Lung microvascular endothelial cell (primary cell): ENCODE results near the gene HEG1. TPM values are rescaled to one million over a fixed set of nuclear protein-coding genes. Genes with fewer than 3 reads are reported as not detected.

Source experiments
- DNase-seq, 2 donors: peaks; one replicate each; pipeline versions ENCODE4 v3.0.0 to v3.0.0-alpha.2; 2010; ENCODE audit warnings: low read depth in 2 of 2
- total RNA-seq: library from RNA; depleted of rRNA; stranded (reverse); fragments of >200 nt; gene quantifications from 2 replicates; pipeline ENCODE4 v1.2.1, GENCODE V29; 2014

Gene HEG1
- total RNA-seq, 1 donor from 2014 or later: 15.1 TPM

DNA sequence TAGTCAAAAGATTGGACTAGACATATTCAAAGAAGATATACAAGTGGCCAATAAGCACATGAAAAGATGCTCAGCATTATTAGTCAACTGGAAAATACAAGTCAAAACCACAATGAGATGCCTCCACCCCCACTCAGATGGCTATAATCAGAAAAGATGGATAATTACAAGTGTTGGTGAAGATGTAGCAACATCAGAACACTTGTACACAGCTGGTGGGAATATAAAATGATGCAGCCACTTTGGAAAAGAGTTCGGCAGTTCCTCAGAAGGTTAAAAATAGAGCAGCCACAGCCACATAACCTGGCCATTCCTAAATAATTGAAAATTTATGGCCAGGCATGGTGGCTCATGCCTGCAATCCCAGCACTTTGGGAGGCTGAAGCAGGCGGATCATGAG lies 38.4 kb downstream of the HEG1 start:
- DNase-seq: no peak

DNA sequence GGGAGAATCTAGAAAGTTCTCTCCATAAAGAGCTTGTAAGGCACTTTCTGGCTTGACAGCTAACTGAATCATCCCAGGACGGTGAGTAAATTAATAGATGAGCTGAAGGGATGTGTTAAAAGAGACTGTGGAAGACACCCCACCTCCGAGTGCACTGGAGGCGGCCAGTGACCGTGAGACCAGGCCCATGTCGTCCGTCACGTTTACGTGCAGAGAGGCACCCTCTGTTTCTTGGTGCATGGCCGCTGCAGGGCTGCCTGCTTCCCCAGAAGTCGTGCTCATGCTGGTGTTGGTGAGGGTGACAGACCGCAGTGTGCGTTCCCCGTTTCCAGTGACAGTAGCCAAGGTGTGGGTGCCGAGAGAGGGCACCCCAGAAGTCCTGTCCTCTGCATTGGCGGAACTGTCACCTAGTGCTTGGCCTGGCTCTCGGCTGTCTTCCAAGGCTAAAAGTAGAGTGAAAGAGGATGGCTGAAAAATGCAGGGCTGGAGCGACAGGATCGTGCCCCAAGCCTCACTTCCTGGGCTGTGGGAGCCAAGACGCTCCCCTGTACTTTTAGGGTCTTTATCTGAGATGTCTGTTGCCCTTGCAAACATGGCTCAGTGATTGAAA lies 41.1 kb downstream of the HEG1 start:
- no peak for DNase-seq

DNA sequence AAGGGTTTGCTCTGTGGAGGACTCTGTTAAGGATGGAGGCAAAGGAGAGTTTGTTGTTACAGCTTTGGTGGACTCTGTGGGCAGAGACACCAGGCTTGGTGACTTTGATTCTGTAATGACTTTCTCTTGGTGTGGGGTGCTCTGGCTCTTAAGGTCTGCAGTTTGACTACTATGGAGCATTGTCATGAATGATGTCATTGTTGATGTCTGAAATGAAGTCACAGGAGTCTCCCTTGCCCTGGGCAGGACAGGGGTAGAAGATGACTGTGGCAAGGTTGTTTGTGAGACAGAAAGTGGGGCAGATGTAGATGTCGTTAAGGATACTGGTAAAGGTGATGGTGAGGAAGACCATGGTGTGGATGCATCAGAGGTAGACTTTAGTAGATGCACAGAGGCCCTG lies 42.7 kb downstream of the HEG1 start:
- DNase-seq: no peak

DNA sequence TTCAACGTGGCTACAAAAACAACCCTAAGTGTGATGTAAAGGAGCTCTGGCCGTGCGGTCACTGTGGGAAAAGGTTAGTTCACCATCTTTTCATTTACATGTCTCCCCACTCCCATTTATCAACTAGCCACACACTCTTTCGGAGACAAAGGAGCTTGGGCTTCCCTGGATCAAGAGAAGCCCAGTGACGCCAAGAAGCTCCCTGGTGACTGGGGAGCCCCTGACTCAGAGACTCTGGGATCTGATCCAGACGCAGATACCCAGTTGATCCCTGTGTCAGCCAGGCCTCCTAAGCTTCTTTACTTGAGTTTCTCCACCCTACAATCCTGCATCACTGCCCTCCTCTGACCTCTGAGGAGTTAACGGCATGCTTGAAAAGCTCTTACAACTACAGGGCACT lies 43.9 kb downstream of the HEG1 start:
- DNase-seq: peak in 1 of 2 donors; percentile 73

DNA sequence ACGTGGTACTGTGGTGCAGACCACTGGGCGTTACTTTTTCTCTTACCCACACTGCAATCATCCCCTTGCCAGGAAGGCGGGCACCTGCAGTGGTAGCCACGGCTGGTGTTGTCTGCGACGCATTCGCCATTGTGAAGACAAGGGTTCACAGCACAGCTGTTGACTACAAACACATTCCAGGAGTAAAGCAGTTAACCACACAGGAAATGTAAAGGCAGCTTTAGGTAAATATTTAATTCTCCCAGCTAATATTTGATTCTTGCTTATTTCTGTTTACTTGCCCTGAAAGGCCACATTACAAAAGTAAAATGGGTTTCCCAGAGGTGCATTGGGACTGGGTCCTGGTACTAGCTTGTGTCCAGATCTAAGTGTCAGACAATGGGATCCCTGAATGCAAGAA lies 45.4 kb downstream of the HEG1 start:
- DNase-seq: peak in 1 of 2 donors; percentile 49

DNA sequence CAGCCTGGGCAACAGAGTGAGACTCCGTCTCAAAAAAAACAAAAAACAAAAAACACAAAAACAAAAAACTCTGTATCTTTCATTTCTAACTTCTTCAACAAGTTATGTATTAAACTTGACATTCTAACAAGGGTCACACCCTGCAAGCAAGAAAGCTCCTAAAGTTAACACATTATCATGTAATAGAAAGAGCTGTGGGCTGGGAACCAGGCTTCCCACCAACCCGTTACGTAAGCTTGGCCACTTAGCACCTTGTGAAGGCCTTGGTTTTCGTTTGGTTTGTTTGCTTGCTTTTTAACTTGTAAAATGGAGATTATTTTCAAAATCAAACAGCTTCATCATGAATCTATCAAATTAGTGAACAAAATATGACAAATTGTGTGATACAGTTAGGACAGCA lies 47.0 kb downstream of the HEG1 start:
- DNase-seq: no peak

DNA sequence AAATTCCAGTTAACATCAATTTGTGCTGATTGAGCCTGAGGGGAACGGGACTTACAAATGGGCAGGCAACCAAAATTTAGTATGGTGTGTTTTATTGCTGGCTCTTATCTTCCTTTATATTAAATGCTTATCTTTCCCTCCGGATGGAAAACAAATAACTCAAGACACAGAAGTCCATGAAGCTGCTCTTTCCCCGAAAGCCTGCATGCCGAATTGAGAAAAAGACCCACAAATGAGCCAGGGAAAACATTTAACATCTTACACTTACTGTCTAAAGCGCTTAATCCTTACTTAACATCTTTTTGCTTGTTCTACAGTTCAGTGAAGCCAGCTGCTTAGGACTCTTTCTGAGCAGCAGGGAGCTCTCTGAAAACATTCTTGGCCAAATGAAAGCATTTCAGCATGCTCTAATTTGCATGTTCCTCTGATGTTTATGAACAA lies 49.5 kb downstream of the HEG1 start:
- no peak for DNase-seq

DNA sequence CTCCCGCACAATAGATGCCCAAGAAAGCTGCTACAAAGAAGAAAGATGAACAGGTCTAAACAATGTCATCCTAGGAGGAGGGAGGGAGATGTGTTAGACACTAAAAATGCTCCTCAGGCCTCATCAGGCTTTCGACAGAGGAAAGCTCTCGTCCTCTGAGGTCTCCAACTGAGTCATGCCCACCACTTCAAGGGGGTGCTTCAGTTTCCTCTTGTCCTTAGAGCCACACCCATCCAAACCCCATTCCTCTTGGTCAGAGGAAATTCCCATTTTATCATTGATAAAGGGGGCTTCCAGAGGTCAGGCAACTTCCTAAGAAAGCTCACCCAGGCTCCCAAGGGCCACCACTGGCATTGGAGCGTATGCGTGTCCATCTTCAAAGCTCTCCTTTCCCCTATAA lies 50.1 kb downstream of the HEG1 start:
- no peak for DNase-seq

DNA sequence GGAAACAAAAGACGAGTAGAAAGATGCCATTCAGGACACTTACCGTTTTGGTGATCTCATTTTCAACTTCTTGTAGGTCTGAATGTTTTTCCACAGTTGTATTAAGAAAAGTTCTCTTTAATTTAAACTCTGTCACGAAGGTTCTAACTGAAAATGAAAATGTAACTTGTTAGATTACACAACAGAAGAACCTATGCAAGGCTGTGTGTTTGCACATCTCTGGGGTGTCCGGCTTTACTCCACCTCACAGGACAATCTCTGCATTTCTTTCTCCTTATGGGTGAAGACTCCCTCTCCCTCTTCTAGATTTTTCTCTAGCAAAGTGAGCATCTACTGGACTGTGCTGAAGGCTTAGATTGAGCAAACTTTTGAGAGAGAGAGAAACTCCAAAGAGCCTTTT lies 50.6 kb downstream of the HEG1 start:
- DNase-seq: no peak

DNA sequence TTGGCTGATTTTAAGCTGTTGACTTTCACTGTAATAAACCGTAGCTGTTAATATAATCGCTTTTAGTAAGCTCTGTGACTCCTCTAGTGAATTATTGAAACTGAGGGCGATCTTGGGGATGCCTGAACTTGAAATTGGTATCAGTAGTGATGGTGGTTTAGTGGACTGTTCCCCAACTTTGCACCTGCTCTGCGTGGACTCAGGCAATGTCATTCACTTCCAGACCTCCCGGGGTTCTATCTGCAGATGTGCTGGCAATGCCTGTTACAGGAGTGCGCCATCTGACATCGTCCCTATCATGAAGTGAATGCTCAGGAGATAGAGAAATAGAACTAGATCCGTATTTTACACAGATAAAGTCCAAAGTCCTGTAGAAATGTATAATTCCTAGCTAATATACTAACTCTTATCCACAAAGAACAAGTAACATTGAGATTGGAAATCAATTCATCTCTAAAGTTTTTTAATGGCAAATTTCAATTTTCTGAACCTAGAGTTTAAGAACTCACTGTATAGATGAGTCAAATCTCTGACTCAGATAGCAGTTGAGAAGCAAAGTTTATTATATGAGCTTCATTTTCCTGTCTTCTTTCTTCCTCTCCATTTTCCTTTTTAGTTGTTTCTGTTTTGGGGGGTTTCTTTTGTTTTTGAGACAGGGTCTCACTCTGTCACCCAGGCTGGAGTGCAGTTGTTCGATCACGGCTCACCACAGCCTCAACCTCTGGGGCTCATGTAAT lies 51.8 kb downstream of the HEG1 start:
- no peak for DNase-seq

DNA sequence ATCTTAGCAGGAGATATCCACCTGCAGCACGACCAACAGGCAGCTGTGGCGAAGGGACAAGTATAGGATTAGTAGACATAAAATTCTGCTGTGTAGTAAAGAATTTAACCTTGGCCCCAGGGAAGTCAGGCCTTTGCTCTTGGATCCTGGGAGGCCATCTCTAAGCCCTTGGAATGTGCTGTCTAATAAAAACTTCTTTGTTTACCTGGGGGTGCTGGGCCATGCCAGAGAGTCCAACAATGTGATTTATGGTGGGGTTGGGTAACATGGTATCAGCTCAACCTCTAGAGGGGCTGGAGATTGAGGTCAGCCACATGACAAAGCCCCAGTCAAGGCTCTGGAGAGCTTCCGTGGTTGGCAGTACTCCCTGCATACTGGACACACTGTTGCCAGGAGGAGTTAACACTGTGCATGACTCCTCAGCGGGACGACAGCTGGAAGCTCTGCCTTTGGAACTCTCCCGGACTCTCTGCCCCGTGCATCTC lies 52.4 kb downstream of the HEG1 start:
- peak in 1 of 2 donors; percentile 47 for DNase-seq

DNA sequence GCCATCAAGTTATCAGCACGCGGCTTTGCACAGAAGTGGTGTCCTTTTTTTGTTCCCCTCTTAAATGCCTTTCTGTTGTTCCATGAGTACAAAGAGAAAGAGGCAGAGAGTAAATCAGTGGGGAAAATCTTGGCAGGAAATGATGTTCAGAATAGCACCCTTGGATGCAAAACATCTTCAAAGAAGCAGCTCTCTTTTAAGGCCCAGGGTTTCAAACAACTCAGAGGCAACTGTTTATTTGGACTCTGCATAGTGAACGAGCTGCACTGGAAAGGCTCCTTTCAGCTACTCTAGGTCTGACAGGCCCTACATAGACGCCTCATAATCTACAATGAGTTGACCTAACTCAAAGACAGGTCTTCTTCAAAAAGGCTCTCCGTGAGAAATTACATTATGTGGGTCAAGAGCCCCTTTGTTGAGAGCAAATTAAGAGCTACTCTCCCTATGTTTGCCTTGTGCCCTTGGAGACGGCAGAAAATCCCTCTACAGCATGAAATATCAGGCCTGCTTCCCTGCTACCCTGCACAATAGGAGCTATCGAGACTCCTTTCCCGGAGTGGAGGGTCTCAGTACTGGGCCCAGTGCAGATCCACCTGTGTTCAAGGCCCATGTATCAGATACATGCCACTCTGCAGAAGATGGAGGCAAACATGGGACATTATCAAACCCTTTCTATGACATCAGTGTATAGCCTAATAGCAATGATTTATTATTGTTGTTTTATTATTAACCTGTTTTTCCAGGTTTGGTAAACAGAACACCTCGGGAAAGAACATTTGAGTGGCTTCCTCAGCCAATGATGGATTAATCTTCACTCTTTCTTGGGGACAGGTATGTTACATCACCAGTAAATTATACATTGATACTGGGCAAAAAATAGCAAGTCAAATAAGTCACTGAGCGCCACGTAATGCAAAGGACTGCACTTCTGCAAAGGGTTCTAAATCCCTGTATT lies 53.1 kb downstream of the HEG1 start:
- no peak for DNase-seq

DNA sequence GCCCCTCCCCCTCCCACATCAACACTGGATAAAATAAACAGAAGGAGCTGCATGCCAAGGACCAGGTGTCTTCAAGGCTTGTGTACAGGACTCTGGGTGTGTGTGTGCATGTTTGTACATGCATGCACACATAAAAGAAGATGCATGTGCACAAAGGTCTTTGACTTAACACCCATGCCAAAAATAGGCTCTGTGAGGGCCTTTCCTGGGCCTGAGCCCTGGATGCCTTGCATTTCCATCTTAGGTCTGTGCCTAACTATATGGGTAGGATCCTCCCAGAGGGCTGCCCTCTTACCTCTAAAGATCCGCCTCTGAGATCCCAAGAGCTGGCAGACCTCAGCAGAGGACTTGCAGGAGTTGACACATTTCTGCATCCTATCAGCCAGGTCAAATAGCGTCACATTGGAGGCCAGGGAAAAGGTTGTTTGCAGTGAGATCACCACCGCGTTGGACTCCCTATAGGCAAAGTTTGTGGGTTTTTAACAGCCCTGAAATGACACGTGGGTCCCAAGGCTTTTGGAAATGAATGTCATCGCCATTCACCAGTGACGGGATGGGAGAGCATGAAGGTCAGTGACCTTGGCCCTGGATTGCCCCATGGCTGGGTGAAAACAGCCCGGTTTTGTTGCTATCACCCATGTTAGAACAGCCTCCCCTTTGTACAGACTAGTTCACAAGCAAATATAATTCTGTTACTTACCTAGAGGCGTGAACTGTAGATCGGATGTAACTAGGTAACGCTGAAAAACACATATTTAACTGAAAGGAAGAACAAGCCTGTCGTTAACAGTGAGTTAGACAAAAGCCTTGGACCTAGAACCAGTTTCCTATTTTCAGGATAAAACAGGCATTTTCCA lies 54.0 kb downstream of the HEG1 start:
- DNase-seq: no peak

DNA sequence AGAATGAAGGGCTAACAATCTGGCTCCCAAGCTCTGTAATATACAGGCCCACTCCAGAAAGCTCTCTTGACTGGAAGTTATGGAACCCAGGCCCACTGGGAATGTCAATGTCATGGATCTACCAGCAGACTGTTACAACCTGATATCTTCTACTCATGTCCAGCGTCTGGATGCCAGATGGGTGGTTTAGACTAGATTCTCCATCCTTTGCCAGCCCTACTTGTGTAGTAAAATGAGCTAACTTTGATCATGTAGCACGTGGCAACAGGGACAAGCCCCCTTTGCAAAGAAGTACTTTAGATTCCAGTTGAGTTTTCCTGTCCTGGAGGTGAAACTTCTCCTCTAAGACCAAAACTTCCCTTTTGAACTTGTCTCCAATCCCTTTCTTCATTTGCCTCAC lies 55.1 kb downstream of the HEG1 start:
- no peak for DNase-seq

DNA sequence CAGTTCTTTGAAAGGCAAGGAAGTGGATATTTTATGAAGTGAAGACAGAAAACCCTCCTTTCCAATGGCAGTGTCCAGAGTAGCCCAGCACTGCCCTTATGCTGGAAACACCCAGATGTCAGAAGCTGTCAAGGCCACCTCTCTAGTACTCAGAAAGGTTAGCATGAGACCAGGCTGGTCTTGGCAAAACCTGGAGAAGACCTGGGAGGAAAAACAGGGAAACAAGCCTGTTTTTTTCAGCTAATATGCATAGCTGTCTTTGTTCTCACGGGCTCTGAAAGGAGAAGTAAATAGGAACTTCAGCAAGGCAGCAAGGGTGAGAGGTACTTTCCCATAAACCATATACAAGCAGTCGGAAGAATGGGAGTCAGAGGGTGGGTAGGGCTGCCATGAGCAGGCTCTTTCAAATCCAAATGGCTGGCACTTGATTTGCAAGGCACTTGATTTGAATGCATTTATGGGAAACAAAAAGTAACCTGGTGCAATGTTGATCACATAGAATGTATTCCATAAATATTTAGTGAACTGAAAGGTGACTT lies 55.8 kb downstream of the HEG1 start:
- DNase-seq: no peak

DNA sequence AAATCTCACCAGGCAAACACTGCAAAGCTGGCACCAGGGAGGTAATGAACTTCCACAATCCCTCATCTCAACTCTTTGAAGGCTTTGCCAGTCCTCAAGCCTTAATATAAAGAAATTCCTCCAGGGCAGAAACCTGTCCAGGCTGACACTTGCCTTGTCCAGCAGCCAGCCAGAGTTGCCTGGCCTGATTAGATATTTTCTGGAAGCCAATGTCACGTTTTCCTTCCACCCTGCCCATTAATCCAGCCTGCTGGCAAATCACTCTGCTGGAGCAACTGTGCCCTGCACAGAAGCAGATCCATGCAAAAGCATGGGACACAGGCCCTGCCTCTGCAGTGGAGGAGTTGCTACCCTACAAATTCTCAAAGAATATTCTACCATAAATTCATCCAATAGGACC lies 56.5 kb downstream of the HEG1 start:
- peak in 1 of 2 donors; percentile 25 for DNase-seq

DNA sequence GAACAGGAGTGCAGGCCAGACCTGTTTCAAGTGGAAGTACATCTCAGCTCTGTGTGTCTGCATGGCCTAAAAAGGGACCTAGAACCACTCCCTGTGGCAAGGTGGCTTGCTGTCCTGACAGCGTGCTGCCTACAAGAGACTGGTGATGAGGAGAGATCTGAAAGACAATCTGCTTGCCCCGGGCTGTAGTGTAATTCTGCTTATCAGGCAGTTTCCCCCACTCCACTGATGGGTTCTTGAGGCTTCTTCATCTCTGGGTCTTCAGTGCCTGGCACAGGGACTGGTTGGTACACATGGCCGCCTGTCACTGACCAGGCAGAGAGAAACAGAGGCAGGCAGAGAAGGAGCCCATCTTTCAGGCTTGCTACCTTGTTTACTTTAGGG lies 57.6 kb downstream of the HEG1 start:
- no peak for DNase-seq

DNA sequence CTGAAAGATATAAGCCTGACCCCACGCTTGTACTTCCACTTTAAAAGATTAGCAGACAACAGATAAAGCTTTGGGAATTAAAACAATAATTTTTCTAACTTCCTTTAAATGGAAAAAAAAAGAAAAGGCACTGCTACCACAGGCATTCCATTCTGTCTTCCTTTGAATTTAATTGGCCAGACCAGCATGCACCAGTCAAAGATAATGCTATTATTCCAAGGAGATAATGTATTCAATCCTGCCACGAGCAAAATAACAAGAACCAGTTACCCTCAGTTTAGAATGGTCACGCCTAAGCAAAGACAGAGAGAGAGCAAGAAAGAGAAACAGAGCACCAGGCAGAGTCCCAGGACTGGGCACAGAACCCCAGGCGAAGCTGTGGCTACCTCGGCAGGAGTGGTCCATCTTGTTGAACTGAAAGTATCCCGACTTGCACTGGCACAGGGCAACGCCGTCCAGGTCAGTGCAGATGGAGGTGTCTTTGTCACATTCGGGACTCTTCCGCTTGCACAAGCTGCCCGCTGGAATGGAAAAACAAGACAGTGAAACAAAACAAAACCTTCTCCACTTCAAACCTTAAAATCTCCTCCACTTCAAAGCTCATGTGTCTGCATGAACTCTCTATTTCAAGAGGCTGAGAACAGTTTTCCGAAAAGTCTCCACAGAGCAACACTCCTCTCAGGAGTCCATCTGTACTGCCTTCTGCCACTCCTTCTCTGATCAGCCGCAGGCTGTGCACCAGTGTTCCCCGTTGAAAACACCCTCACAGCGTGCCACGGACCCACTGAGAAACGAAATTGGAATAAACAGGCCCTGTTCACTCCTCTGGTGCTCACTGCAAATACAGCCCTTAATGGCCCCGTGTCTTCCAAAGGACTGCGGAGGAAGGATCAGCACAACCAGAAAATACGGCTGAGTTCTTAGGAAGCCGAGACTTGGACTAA lies 58.2 kb downstream of the HEG1 start:
- DNase-seq: no peak

DNA sequence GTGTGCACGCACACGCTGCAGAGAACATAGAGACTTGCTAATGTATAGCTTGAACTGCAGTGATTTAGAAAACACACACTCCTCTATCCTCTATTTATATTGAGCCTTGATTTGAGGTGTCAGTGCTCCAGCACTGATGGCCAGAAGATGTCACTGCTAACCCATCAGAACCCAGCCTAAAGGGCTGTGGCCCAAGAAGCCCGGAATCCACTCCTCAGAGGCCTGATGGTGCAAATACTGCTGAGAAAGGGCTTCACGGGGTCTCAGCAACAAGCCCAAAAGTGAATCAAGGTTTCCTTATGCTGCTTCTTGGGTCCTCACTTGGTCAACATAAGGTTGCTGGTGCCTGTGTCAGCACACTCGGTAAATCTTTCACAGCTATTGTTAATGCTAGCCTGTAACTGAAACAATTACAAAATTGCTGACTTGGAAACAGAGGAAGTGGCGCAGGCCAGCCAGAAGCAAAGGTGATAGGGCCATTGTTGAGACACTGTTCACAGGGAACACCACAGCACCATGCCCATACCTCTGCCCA lies 60.3 kb downstream of the HEG1 start:
- peak; percentile 68 to 77 for DNase-seq
